CD4-positive, alpha-beta T cell (primary cell): ENCODE data around the gene POLR3K. TPM values are rescaled to one million over a fixed set of nuclear protein-coding genes. Genes with fewer than 3 reads are reported as not detected.

Experiments used
- ATAC-seq: fragments of 200-7000 bp; cut with Tn5 transposase; one replicate; pipeline ENCODE4 v1.10.0; 2022; ENCODE audit warnings: mild to moderate bottlenecking; ENCODE audit not compliant: poor library complexity
- CTCF ChIA-PET: fragments of 350-600 bp; sonication (Branson Sonifier 250); formaldehyde crosslinking; loops from one replicate; lab custom pipeline; 2021; ENCODE audit warnings: antibody characterized with exemption, inconsistent platforms; lab: Charles Lee
- POLR2A ChIA-PET: fragments of 350-600 bp; sonication (Branson Sonifier 250); formaldehyde crosslinking; loops from one replicate; lab custom pipeline; 2021; ENCODE audit warnings: antibody characterized with exemption, inconsistent platforms; lab: Charles Lee
- DNase-seq, 14 experiments: peaks; one replicate each; pipeline ENCODE4 v3.0.0-alpha.2; 2013 to 2020; ENCODE audit warnings: mixed read lengths in 2 of 14
- H3K27ac ChIP-seq, 2 donors: one replicate each; pipeline versions ENCODE4 v1.5.1 to v1.7.0; 2013; ENCODE audit warnings: low read length in 2 of 2, low read depth in 1 of 2, mild to moderate bottlenecking in 1 of 2
- H3K27me3 ChIP-seq, 2 experiments: 1 replicate in 1 of 2; 2 replicates in 1 of 2; pipeline versions ENCODE4 v1.6.1 to v1.7.0; 2013; ENCODE audit warnings: low read length in 2 of 2, control low read depth in 1 of 2, mild to moderate bottlenecking in 1 of 2, moderate library complexity in 1 of 2; ENCODE audit not compliant: insufficient read depth in 2 of 2, control insufficient read depth in 1 of 2
- H3K36me3 ChIP-seq: one replicate; pipeline ENCODE4 v1.6.1; 2013; ENCODE audit warnings: low read length, control low read depth; ENCODE audit not compliant: insufficient read depth
- H3K4me1 ChIP-seq: one replicate; pipeline ENCODE4 v1.6.1; 2013; ENCODE audit warnings: low read length, control low read depth; ENCODE audit not compliant: insufficient read depth
- H3K4me3 ChIP-seq: one replicate; pipeline ENCODE4 v1.5.1; 2013; ENCODE audit warnings: mild to moderate bottlenecking, low read length, moderate library complexity
- H3K9me3 ChIP-seq, 2 experiments: 1 replicate in 1 of 2; 2 replicates in 1 of 2; pipeline versions ENCODE4 v1.6.1 to v1.7.0; 2013; ENCODE audit warnings: low read length in 2 of 2, mild to moderate bottlenecking in 2 of 2, control low read depth in 1 of 2, moderate library complexity in 1 of 2; ENCODE audit not compliant: control insufficient read depth in 1 of 2, insufficient read depth in 1 of 2
- H3K27ac Mint-ChIP-seq: one replicate; pipeline ENCODE4 v1.8.0; 2020; ENCODE audit warnings: mixed read lengths
- H3K27me3 Mint-ChIP-seq: one replicate; pipeline ENCODE4 v1.8.0; 2021; ENCODE audit warnings: mixed read lengths
- H3K36me3 Mint-ChIP-seq: one replicate; pipeline ENCODE4 v1.8.0; 2021; ENCODE audit warnings: low read depth, mixed read lengths
- H3K4me1 Mint-ChIP-seq: one replicate; pipeline ENCODE4 v1.8.0; 2021; ENCODE audit warnings: low read depth, mixed read lengths
- H3K4me3 Mint-ChIP-seq: one replicate; pipeline ENCODE4 v1.8.0; 2020; ENCODE audit warnings: mild to moderate bottlenecking, mixed read lengths
- H3K9me3 Mint-ChIP-seq: one replicate; pipeline ENCODE4 v1.8.0; 2020; ENCODE audit warnings: mixed read lengths
- CTCF ChIP-seq: fragments of 200-600 bp; IDR thresholded peaks from one replicate; pipeline ENCODE4 v1.8.0; 2022; ENCODE audit warnings: antibody characterized with exemption, mild to moderate bottlenecking
- intact Hi-C, 2 experiments: fragments of 100-400 bp; cut with DNase I in 1 of 2; cut with micrococcal nuclease in 1 of 2; formaldehyde crosslinking; loops; one replicate each; pipeline versions ENCODE4 v1.15.1 to v1.9.0; 2023 to 2025; cut with DNase I, micrococcal nuclease
- total RNA-seq, 174 experiments: library from RNA in 2 of 174; stranded (reverse) in 2 of 174; gene quantifications; one replicate each; pipeline ENCODE4 v1.2.3 and lab custom pipeline; 2021 to 2026

POLR3K gene
- total RNA-seq, 2 experiments from 2014 or later: 4.1 TPM

- no peaks in the 10 kb centered on the region for H3K27me3 Mint-ChIP-seq
- H3K4me3 ChIP-seq: no peak overlapping the region
- intact Hi-C loops: no loop called here
- peaks cover 17% of the 10 kb centered on the region for H3K36me3 ChIP-seq
- H3K4me1 Mint-ChIP-seq: peaks cover 5% of the 10 kb centered on the region
- H3K9me3 ChIP-seq: no peaks in the 10 kb centered on the region
- ChIA-PET POLR2A (no interaction called here), CTCF (no interaction called here)
- H3K27ac ChIP-seq: no peak overlapping the region
- H3K9me3 Mint-ChIP-seq: no peaks in the 10 kb centered on the region
- ATAC-seq: no peak
- DNase-seq: no peak
- peaks cover 8% of the 10 kb centered on the region for H3K4me1 ChIP-seq
- H3K27ac Mint-ChIP-seq: no peak overlapping the region
- H3K36me3 Mint-ChIP-seq: peaks cover 2% of the 10 kb centered on the region
- TF ChIP-seq CTCF: no peak
- no peaks in the 10 kb centered on the region for H3K27me3 ChIP-seq
- H3K4me3 Mint-ChIP-seq: no peak overlapping the region
Measured at GRCh38 chr16:58491-59439, 5.4 kb upstream of the POLR3K start.

- DNase-seq: peak in 1 of 14 experiments; percentile 36
- Histone ChIP-seq H3K9me3 (no peaks in the 10 kb centered on the region), H3K27me3 (no peaks in the 10 kb centered on the region), H3K4me3 (no peak overlapping the region), H3K36me3 (peaks cover 17% of the 10 kb centered on the region), H3K27ac (no peak overlapping the region), H3K4me1 (peaks cover 11% of the 10 kb centered on the region)
- intact Hi-C loops: no loop called here
- no peak for ATAC-seq
- H3K4me1 Mint-ChIP-seq: peaks cover 15% of the 10 kb centered on the region
- no peak for TF ChIP-seq CTCF
- ChIA-PET POLR2A (no interaction called here), CTCF (interaction anchor here (0.6 to 1.3 kb wide), 2 partner anchors 8 to 187 kb away, joined by 4 to 5 read pairs; no protein-coding TSS in a partner anchor)
- H3K4me3 Mint-ChIP-seq: no peak overlapping the region
- H3K27me3 Mint-ChIP-seq: no peaks in the 10 kb centered on the region
- H3K36me3 Mint-ChIP-seq: peaks cover 10% of the 10 kb centered on the region
- no peak overlapping the region for H3K27ac Mint-ChIP-seq
- no peaks in the 10 kb centered on the region for H3K9me3 Mint-ChIP-seq
Measured at GRCh38 chr16:57711-58110, 4.3 kb upstream of the POLR3K start.

DNA sequence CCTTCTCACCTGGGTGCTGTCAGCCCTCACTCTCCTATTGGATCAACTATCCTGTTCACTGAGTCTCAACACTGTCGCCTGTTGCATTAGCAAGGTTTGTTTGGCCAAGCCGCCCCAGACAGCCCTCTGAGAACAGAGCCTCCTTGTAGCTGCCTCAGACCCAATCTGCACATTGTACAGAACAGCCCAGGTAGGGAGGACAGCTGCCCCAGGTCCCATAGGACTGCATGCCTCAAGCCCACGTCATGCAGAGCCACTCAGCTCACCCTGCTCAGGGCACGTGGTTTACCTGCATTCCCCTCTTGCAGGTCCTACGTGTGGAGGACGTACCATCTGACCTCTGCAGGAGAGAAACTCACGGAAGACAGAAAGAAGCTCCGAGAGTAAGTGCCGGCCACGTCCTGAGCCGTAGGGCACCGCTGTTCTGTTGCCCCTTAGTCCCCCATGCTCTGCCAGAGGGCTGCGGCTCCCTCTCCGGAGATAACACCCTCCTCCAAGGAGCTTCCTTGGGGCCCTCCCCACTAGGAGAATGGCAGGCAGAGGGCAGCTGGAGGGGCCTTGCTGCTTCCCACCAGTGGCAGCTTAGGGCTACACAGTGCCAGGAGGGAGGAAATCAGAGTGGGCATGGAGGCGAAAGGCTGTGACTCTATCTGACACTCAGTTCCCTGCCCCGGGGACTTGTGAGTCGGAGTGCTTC is 3.0 kb upstream of the POLR3K start:
- Histone ChIP-seq H3K36me3 (peaks cover 17% of the 10 kb centered on the region), H3K27me3 (no peaks in the 10 kb centered on the region), H3K4me1 (peaks cover 24% of the 10 kb centered on the region), H3K4me3 (no peak overlapping the region), H3K9me3 (no peaks in the 10 kb centered on the region), H3K27ac (no peak overlapping the region)
- Mint-ChIP-seq H3K36me3 (peaks cover 13% of the 10 kb centered on the region), H3K4me1 (peaks cover 23% of the 10 kb centered on the region), H3K4me3 (peak overlapping the region; percentile 69), H3K9me3 (no peaks in the 10 kb centered on the region), H3K27me3 (no peaks in the 10 kb centered on the region), H3K27ac (no peak overlapping the region)
- intact Hi-C loops: no loop called here
- no peak for TF ChIP-seq CTCF
- ATAC-seq (no peak), DNase-seq (no peak)
- CTCF ChIA-PET: no interaction called here
- POLR2A ChIA-PET: no interaction called here
